Urothelium cell line (cell line): ENCODE measurements around the gene LIN52.
A peak's percentile ranks its signal among the peaks of the same experiment; 100 is the strongest.

Experiments
- DNase-seq: peaks from one replicate; pipeline ENCODE4 v3.0.0; 2011; ENCODE audit warnings: low spot score, mixed read lengths
- FAIRE-seq: peaks from 2 replicates; lab custom pipeline; 2011; peaks lifted over from hg19 to GRCh38; lab: Jason Lieb, UNC

Gene LIN52

GRCh38 chr14:74179856-74180255 lies 95.1 kb downstream of the LIN52 start:
- FAIRE-seq, result no peak
- no peak for DNase-seq

GRCh38 chr14:74190927-74191575 lies 106.3 kb downstream of the LIN52 start:
- FAIRE-seq, result no peak
- DNase-seq, result no peak

DNA sequence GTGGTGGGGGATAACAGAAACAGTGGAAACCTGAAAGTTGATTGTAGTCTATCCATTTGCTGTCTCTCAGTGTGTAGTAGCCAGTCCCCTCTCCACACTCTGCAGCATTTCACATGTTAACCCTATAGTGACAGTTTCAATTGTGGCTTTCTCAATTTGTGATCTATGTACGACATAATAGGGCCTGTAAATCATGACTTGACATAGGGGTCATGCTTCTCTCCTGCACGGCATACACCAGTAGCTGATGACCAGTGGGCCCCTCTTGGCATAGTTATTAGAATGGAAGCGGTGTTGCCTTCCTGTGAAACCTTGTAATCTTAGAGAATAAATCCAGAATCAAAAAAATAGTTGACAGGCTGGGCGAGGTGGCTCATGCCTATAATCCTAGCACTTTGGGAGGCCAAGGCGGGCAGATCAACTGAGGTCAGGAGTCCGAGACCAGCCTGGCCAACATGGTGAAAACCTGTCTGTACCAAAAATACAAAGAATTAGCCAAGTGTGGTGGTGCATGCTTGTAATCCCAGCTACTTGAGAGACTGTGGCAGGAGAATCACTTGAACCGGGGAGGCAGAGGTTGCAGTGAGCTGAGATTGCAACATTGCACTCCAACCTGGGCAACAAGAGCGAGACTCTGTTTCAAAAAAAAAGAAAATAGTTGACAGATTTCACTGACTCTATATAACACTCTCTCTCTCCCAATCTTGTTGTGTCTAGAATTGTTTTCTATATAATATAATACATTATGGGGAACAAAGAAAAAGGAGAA lies 109.9 kb downstream of the LIN52 start:
- no peak for FAIRE-seq
- DNase-seq, result no peak

DNA sequence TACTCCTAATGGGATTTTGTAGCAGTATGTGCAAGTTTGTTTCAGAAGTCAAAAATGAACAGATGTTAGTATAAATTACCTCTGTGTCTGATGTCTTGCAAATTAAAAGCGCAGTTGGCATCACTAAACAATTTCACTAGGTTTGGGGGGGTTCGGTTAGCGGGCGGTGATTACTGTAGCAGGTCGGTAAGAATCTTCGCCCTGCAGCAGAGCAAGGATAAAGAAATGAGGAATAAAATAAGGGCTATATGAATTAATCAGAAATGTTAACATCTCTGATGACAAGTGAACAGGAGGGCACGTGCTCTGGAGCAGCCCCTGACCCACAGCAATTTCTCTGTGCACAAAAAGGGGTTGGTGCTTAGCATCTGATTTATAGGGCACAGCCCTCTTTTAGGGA lies 110.9 kb downstream of the LIN52 start:
- FAIRE-seq (no peak), DNase-seq (no peak)

DNA sequence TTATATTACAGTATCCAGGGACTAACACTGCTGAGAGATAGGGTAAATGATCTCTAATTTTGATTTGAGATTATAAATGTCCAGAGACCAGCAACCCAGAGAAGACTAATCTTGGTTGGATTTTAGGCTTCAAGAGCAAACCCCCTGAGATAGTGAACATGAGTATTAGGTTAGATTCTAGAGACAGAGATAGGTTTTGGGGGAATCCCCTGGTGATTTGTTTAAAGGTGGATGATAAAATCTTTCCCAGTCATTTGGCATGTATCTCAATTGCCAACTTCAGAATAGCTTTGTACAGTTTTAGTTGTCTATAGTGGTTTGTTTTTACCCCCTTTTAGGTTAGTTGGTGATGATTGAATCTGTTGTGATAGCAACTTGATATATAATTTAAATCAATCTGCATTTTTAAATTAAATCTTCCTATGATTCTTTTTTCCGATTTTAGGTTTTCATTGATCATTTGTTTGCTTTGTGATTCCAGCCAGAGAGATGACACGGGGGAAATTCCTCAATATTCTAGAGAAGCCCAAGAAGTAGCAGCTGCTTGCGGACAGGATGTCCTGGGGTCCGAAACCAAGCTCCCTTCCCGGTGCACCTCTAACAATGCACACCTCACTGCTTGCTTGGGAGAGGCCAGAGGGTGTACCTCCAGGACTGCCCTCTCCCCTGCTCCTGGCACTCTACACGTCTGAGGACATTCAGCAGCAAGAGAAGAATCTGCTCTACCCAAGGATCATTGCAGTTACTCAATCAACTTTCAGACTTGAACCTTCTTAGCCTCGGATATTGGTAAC lies 113.9 kb downstream of the LIN52 start:
- no peak for FAIRE-seq

GRCh38 chr14:74202113-74202512 lies 117.4 kb downstream of the LIN52 start:
- FAIRE-seq (no peak), DNase-seq (no peak)

More for the DNA sequence above, 113.9 kb downstream of the LIN52 start:
- DNase-seq, result no peak

- FAIRE-seq, result no peak
- no peak for DNase-seq
Measured at GRCh38 chr14:74203639-74204038, 118.9 kb downstream of the LIN52 start.

DNA sequence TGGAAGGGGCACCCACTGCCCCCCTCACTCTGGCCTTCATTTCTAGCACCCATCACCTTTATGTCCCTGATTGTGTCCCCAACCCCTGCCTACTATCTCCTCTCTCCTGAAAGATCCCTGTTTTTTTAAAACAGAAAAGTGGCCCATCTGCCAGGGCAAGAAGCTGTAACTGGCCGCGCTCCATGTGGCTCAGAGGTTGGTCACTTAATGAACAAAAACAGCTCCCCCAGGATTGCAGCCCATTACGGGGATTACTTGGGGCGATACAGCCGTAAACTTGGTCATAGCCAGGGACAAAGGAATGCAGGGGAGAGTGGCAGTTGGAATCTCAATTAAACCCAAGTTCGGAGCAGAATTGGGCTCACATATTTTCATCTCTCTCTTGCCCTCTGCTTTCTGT lies 119.7 kb downstream of the LIN52 start:
- FAIRE-seq, result no peak

GRCh38 chr14:74205882-74206281 lies 121.1 kb downstream of the LIN52 start:
- DNase-seq (no peak), FAIRE-seq (peak; percentile 27)

More for the DNA sequence above, 119.7 kb downstream of the LIN52 start:
- no peak for DNase-seq

DNA sequence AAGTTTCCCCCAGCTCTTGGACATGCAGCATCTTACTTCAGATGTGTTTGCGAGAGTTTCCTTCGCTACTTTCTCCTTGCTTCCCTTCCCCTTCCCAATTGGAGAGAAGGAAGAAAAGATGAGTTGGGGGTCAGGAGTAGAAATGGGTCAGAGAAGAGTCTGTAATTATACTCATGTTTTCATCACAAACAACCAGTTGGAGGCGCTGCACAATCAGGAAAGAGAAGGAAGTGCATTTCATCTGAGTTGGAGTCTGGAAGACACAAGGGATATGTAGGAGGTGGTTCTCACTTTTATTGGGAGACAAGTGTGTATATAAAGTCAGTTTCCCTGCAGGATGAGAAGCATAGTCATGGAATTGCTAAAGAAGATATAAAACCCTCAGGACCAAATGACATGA lies 123.2 kb downstream of the LIN52 start:
- no peak for FAIRE-seq
- DNase-seq, result no peak

DNA sequence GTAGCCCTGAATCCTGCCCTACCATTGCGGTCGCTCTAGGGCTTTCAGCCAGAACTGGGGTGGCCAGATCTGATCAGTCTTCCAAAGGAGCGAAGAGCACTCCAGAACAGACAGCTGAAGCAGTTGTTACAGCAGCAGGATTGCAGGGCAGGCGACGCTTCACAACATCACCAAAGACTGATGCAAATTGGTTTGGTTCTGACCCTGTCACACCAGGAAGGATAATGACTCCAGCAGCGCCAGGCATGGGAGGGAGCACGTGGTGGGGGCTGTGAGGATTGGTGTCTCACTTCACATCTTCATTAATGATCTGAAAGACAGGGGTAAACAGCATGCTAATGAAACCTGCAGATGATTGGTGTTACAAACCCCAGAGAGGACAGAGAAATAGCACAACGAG lies 123.9 kb downstream of the LIN52 start:
- DNase-seq, result no peak
- no peak for FAIRE-seq

- no peak for DNase-seq
- no peak for FAIRE-seq
Measured at GRCh38 chr14:74211945-74212580, 127.3 kb downstream of the LIN52 start.

GRCh38 chr14:74213907-74214803 lies 129.4 kb downstream of the LIN52 start:
- FAIRE-seq, result no peak

GRCh38 chr14:74216671-74217070 lies 131.9 kb downstream of the LIN52 start:
- FAIRE-seq (no peak), DNase-seq (no peak)

More at GRCh38 chr14:74213907-74214803, 129.4 kb downstream of the LIN52 start:
- no peak for DNase-seq

DNA sequence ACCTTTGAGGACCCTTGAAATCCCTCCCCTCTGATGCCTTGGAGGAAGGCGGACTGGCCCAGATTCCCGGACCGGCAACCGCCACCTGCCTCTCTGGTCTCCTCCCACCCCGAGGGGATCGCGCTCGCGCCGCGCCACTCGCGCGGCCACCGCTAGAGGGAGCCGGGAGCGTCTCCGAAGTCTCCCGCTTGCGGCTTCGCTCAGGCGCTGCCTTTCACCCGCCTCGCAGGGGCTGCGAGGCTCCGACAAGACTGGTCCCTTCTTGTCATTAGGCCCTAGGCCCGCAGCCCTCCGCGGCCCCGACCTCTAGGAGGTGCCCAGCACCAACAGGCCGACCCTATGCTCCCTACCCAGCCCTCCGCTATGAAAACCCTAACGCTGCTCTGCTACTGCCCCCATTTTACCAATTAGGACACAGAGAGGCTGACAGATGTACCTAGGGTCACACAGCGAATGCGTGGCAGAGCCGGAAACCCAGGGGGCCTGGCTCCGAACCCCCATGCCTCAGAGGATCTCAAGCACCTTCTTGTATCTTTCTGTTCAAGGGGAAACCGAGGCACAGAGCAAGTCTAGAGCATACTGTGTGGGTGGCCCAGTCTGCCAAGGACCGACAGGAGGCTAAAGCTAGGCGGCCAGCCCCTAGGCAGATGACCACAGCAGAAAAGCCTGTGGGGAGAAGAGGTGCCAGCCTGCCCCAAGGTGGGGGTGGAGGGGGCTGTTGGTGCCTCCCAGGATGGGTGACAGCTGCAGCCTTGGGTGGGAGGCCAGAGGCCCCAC lies 133.1 kb downstream of the LIN52 start:
- peak; percentile 95 for DNase-seq
- FAIRE-seq, result peak; percentile 72

GRCh38 chr14:74218462-74218861 lies 133.7 kb downstream of the LIN52 start:
- no peak for FAIRE-seq
- DNase-seq, result no peak

DNA sequence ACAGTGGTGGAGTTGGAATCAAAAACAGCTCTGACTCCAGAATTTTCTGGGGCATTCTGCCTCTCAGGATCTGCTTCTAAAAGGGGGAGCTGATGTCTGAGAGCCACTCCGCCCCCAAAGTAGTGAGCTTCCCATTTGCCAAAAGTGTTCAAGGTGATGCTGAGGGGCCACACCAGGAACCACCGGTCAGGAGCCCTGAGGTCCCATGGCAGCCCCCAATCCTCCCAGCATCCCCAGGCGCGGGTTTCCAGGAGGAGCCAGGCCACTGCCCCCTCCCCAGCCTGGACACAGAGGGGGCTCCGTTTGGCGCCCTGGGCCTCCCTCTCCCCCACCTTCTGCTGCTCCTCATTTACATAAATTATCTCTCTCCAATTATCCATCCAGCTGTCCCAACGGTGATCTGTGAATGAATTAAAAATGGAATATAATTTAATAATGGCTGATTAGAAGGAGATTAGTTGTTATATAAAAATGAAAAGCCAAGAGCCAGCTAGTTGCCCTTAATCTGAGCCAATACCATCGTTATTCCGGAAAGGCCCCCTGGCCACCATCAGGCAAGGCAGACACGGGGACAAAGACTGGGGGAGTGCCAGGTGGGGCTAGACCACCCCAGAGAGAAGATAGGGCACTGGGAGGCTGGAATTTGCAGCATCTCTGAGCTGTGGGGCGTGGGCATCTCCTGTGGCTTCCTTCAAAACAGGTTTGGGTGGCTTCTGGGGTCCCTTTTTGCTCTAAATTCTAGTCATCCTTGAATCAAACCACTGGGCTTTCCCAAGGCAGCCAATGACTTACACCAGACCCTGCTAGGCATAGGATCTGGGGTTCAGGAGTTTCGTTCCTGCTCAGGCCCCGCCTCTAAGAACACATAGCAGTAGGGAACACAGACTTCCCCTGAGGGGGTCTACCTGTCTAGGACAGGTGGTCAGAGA lies 134.8 kb downstream of the LIN52 start:
- no peak for DNase-seq
- no peak for FAIRE-seq

DNA sequence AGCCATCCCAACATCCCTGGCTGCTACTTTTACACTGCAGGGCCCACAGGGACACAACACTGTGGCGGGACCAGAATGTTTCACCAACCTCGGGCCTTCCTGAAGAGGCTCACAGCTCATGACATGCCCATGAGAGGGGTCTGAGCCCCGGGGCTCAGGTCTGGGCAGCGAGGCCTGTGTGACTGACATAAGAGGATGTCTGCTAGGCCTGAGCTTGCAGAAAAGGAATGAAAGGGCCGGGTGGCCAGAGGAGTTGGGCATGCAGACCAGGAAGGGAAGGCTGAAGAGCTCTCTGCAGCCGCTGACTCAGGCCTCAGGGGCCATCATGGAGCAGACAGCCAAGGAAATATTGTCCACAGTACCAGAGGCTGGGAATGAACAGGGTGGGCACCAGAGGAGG lies 136.2 kb downstream of the LIN52 start:
- DNase-seq (no peak), FAIRE-seq (no peak)
